ENCODE measurements around the gene PARD3B. TPM values are rescaled to one million over a fixed set of nuclear protein-coding genes. Genes with fewer than 3 reads are reported as not detected.

Gene PARD3B
- total and polyA plus RNA-seq, 5 donors: 3.0 to 18.6 (median 15.6) TPM

DNA sequence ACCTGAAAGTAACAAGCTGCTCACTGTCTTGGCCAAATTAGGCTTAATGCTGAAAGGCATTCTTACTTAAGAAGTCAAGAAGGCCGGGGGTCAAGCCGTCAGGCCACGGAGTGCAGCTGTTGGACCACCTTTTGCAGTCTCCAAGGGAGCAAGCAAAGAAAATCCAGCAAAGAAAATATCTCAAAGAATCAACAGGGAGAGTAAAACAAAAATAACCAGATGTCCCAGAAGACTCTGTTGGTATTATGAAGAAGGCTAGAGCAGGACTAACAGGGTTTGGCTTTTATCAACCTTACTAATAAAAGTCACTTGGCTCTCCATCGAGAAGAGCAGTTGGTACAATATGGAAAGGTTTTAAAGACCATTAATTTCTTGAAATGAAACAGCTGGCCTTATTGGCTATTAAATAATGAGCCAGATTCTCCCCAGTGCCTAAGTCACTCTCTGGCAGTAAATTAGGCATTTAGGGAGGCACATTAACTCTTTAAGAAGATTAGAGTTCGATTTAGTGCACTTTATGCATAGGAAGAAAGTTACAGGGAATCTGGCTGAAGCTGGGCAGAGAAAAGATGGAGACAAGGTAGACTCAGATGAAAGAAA lies 1026.2 kb downstream of the PARD3B start:
- no peaks in the 10 kb centered on the region for H3K4me1 ChIP-seq (ENCODE audit: control insufficient read depth, insufficient read depth, low read length)
- no peak overlapping the region for H3K27ac ChIP-seq (ENCODE audit: low read length)
- H3K9me3 ChIP-seq (ENCODE audit: control insufficient read depth, low read length): no peaks in the 10 kb centered on the region
- ATAC-seq: no peak
- H3K4me3 ChIP-seq (ENCODE audit: low read length): no peak overlapping the region
- H3K27me3 ChIP-seq (ENCODE audit: control insufficient read depth, insufficient read depth): no peaks in the 10 kb centered on the region
- whole genome bisulfite sequencing: 76% methylated on average over 5 of the region's 5 CpGs
- DNase-seq: no peak
- intact Hi-C loops (cut with DNase I): no loop called here

DNA sequence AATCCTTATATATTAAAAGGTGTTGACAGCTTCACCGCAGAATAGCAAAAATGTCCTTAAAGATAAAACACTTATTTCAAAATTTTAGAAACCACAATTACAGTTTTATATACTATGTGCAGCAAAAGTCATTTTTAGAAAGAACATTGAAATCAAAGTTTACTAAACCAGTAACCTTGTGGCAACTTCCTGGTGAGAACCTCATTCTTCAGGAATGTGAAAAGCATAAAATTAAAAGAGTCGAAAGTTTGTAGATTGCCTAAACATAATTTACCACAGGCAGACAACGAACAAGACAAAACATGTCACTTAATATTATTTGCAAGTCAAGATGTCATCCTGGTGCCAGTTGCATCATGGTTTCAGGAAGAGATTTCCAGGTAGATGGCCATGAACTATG lies 1028.7 kb downstream of the PARD3B start:
- H3K27ac ChIP-seq (ENCODE audit: low read length): no peak overlapping the region
- intact Hi-C loops (cut with DNase I): no loop called here
- DNase-seq: no peak
- H3K4me3 ChIP-seq (ENCODE audit: low read length): no peak overlapping the region
- WGBS: 91% methylated on average over 3 of the region's 3 CpGs
- H3K27me3 ChIP-seq (ENCODE audit: control insufficient read depth, insufficient read depth): no peaks in the 10 kb centered on the region
- H3K4me1 ChIP-seq (ENCODE audit: control insufficient read depth, insufficient read depth, low read length): no peaks in the 10 kb centered on the region
- ATAC-seq: no peak
- no peaks in the 10 kb centered on the region for H3K9me3 ChIP-seq (ENCODE audit: control insufficient read depth, low read length)

DNA sequence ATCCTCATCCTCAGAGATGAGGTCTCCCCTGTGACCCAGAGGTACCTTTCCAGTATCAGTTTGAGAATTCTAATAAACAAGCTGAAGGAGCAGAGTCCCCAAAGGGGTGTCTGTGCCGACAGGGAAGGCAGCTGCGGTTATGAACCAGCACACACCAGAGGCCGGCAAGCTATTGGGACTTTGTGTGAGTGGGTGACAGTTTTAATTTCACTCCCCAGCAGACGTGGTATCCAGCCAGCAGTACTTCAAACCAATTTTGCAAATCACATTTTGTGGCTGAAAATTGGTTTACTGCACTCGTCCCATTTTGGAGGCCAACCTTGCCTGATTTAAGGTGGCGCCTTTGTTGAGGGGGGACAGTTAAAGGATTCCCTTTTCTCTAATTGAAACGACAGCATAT lies 1034.1 kb downstream of the PARD3B start:
- intact Hi-C loops (cut with DNase I): no loop called here
- no peak overlapping the region for H3K4me3 ChIP-seq (ENCODE audit: low read length)
- no peak for DNase-seq
- 89% methylated on average over 7 of the region's 7 CpGs for WGBS
- ATAC-seq: no peak
- H3K4me1 ChIP-seq (ENCODE audit: control insufficient read depth, insufficient read depth, low read length): no peaks in the 10 kb centered on the region
- no peaks in the 10 kb centered on the region for H3K9me3 ChIP-seq (ENCODE audit: control insufficient read depth, low read length)
- no peak overlapping the region for H3K27ac ChIP-seq (ENCODE audit: low read length)
- H3K27me3 ChIP-seq (ENCODE audit: control insufficient read depth, insufficient read depth): no peaks in the 10 kb centered on the region

DNA sequence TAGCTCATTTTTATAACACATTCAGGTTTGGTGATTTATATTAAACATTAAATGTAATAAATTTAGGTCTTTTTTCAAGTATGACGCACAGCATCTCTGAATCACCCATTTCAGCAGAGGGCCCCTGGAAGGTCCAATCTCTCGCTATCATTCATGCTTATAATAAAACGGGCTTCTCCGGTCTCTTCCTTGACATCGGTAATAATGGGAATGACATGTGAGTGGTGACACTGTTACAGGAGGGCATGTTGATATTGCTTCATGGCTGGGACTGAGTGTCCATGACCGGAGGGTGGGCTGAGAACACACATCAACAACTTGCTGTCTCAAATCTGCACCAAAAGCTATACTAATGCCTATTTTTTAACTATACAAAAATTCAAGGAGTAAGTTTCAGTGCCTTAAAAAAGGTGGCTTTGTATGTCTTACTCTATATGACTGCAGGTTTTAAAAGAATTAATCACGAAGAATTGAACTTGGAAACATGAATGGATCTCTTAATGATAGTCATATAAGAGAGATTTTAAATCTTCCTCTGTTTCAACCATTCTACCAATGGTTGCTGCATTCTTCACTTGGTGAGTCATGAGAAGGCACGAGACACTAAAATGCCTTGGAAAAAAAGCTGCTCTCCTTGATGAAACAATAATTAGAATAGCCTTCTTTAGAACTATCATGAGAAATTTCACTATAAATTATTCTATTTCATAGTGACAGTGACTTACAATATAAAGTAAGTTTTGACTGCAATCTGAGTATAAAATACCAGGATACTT lies 1035.1 kb downstream of the PARD3B start:
- no peak overlapping the region for H3K27ac ChIP-seq (ENCODE audit: low read length)
- H3K4me1 ChIP-seq (ENCODE audit: control insufficient read depth, insufficient read depth, low read length): no peaks in the 10 kb centered on the region
- 86% methylated on average over 8 of the region's 8 CpGs for WGBS
- no peak for DNase-seq
- intact Hi-C loops (cut with DNase I): no loop called here
- ATAC-seq: no peak
- H3K4me3 ChIP-seq (ENCODE audit: low read length): no peak overlapping the region
- H3K27me3 ChIP-seq (ENCODE audit: control insufficient read depth, insufficient read depth): no peaks in the 10 kb centered on the region
- H3K9me3 ChIP-seq (ENCODE audit: control insufficient read depth, low read length): no peaks in the 10 kb centered on the region

DNA sequence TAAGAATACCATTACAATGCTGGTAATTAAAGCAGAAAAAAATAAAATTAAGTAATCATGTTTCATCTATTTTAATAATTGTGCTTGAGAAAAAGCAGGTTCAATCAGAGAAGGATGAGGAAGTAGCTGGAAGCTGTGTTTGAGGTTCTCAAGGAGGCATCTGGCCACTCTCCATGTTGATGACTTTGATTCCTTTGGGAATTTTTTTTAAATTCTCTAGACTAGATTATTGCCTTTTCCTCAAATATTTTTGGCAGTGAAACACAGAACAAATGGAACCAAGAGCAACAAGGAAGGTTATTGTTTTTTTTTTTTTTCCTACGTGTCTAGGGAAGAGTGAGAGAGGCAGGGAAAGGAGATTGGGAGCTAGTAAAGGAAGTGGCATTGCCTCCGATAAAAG lies 1037.1 kb downstream of the PARD3B start:
- Histone ChIP-seq H3K4me3 (ENCODE audit: low read length) (no peak overlapping the region), H3K27me3 (ENCODE audit: control insufficient read depth, insufficient read depth) (no peaks in the 10 kb centered on the region), H3K27ac (ENCODE audit: low read length) (no peak overlapping the region), H3K9me3 (ENCODE audit: control insufficient read depth, low read length) (no peaks in the 10 kb centered on the region), H3K4me1 (ENCODE audit: control insufficient read depth, insufficient read depth, low read length) (no peaks in the 10 kb centered on the region)
- WGBS: 59% methylated on average over 2 of the region's 2 CpGs
- DNase-seq: no peak
- no peak for ATAC-seq
- intact Hi-C loops (cut with DNase I): no loop called here

GRCh38 chr2:205585449-205586383 lies 1040.4 kb downstream of the PARD3B start:
- no peak overlapping the region for H3K4me3 ChIP-seq (ENCODE audit: low read length)
- WGBS: 76% methylated on average over 10 of the region's 10 CpGs
- ATAC-seq: no peak
- no peaks in the 10 kb centered on the region for H3K9me3 ChIP-seq (ENCODE audit: control insufficient read depth, low read length)
- H3K27ac ChIP-seq (ENCODE audit: low read length): no peak overlapping the region
- DNase-seq: no peak
- H3K27me3 ChIP-seq (ENCODE audit: control insufficient read depth, insufficient read depth): no peaks in the 10 kb centered on the region
- intact Hi-C loops (cut with DNase I): no loop called here
- H3K4me1 ChIP-seq (ENCODE audit: control insufficient read depth, insufficient read depth, low read length): peaks cover 2% of the 10 kb centered on the region

DNA sequence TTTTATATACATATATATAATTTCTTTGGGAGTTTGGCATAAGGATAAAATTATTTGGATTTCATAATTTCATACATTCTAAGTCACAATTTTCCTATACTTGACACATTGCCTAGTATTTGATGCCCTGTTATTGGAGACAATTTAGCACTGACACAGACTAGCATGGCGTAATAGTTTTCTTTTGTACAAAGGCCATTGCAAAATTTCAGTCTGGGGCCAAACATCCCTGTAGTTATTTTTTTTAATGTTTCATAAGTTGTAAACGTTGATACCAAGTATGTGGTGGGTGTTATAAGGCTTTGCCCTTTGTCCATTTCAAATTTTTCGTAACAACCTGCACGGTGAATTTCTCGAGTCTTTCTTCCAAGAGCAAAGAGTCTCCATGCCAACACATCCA lies 1041.4 kb downstream of the PARD3B start:
- no peak for DNase-seq
- intact Hi-C loops (cut with DNase I): no loop called here
- 90% methylated on average over 5 of the region's 5 CpGs for WGBS
- Histone ChIP-seq H3K27ac (ENCODE audit: low read length) (no peak overlapping the region), H3K9me3 (ENCODE audit: control insufficient read depth, low read length) (no peaks in the 10 kb centered on the region), H3K4me1 (ENCODE audit: control insufficient read depth, insufficient read depth, low read length) (peaks cover 4% of the 10 kb centered on the region), H3K27me3 (ENCODE audit: control insufficient read depth, insufficient read depth) (no peaks in the 10 kb centered on the region), H3K4me3 (ENCODE audit: low read length) (no peak overlapping the region)
- no peak for ATAC-seq

- no peak overlapping the region for H3K4me3 ChIP-seq (ENCODE audit: low read length)
- no peak for ATAC-seq
- no peaks in the 10 kb centered on the region for H3K9me3 ChIP-seq (ENCODE audit: control insufficient read depth, low read length)
- no peak for DNase-seq
- 48% methylated on average over 1 of the region's 1 CpG for WGBS
- no peak overlapping the region for H3K27ac ChIP-seq (ENCODE audit: low read length)
- H3K27me3 ChIP-seq (ENCODE audit: control insufficient read depth, insufficient read depth): no peaks in the 10 kb centered on the region
- intact Hi-C loops (cut with DNase I): no loop called here
- H3K4me1 ChIP-seq (ENCODE audit: control insufficient read depth, insufficient read depth, low read length): peaks cover 5% of the 10 kb centered on the region
Measured at GRCh38 chr2:205589479-205589878, 1044.2 kb downstream of the PARD3B start.

DNA sequence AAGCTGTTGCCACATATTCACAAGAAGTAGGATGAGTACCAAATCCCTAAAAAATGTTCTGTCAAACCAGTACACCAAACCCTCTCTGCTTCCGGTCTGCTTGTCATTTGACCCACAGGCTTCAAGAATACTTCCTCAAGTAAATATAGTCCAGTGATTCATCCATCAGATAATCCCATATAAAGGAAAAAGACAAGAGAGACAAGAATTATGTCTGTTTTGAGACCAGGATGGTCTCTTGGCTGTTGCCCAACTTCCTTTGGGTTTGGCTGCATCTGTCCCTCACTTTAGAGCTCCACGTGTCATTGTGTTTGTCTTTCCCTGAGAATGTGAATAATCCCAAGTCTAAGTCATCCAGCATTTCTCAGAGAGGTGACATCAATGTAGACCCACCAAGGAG lies 1045.5 kb downstream of the PARD3B start:
- WGBS: 59% methylated on average over 2 of the region's 2 CpGs
- no peak for ATAC-seq
- no peak for DNase-seq
- Histone ChIP-seq H3K9me3 (ENCODE audit: control insufficient read depth, low read length) (no peaks in the 10 kb centered on the region), H3K4me1 (ENCODE audit: control insufficient read depth, insufficient read depth, low read length) (peaks cover 5% of the 10 kb centered on the region), H3K27me3 (ENCODE audit: control insufficient read depth, insufficient read depth) (no peaks in the 10 kb centered on the region), H3K27ac (ENCODE audit: low read length) (no peak overlapping the region), H3K4me3 (ENCODE audit: low read length) (no peak overlapping the region)
- intact Hi-C loops (cut with DNase I): no loop called here

DNA sequence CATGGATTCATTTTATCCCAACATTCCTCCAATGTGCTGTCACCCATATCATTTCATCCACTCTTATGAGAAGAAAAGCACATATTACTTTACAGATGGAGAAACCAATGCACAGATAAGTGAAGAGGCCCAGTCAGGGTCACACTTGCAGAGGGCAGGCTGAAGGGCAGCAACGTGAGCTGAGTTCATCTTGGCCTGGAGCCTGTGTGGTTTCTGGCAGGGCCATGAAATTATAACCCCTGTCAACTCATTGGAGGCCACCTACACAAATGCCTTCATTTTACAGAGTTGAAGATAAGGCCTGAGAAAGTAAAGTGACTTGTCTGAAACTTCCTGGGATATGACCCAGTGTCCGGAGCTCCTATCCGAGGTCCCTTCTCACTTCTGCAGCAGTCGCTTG lies 1048.6 kb downstream of the PARD3B start:
- peak in 2 of 3 donors; percentile 35 to 52 for DNase-seq
- 46% methylated on average over 4 of the region's 4 CpGs for WGBS
- H3K27me3 ChIP-seq (ENCODE audit: control insufficient read depth, insufficient read depth): no peaks in the 10 kb centered on the region
- H3K27ac ChIP-seq (ENCODE audit: low read length): no peak overlapping the region
- no peak overlapping the region for H3K4me3 ChIP-seq (ENCODE audit: low read length)
- peak; percentile 50 to 68 for ATAC-seq
- intact Hi-C loops (cut with DNase I): no loop called here
- no peaks in the 10 kb centered on the region for H3K9me3 ChIP-seq (ENCODE audit: control insufficient read depth, low read length)
- H3K4me1 ChIP-seq (ENCODE audit: control insufficient read depth, insufficient read depth, low read length): peaks cover 3% of the 10 kb centered on the region

- no peak overlapping the region for H3K27ac ChIP-seq (ENCODE audit: low read length)
- H3K4me3 ChIP-seq (ENCODE audit: low read length): no peak overlapping the region
- ATAC-seq (no peak), DNase-seq (no peak)
- H3K4me1 ChIP-seq (ENCODE audit: control insufficient read depth, insufficient read depth, low read length): peaks cover 1% of the 10 kb centered on the region
- intact Hi-C loops (cut with DNase I): no loop called here
- no peaks in the 10 kb centered on the region for H3K9me3 ChIP-seq (ENCODE audit: control insufficient read depth, low read length)
- WGBS: 95% methylated on average over 2 of the region's 2 CpGs
- no peaks in the 10 kb centered on the region for H3K27me3 ChIP-seq (ENCODE audit: control insufficient read depth, insufficient read depth)
Measured at GRCh38 chr2:205596581-205596980, 1051.3 kb downstream of the PARD3B start.

Data from right cardiac atrium (tissue), 5 donors.